Neural crest cell (in vitro differentiated cells): Measurements from ENCODE around the gene TUBGCP3. TPM values are rescaled to one million over a fixed set of nuclear protein-coding genes. Genes with fewer than 3 reads are reported as not detected.

Experiments
- DNase-seq: peaks from one replicate; pipeline ENCODE4 v3.0.0; 2021; ENCODE audit warnings: low read depth, mixed read lengths, low spot score
- H3K27ac Mint-ChIP-seq: one replicate; pipeline ENCODE4 v1.8.0; 2021; ENCODE audit warnings: mild to moderate bottlenecking, mixed read lengths; ENCODE audit not compliant: unreplicated experiment
- H3K27me3 Mint-ChIP-seq: 2 replicates; pipeline ENCODE4 v1.8.0; 2021; ENCODE audit warnings: low read depth, mild to moderate bottlenecking, mixed read lengths
- H3K36me3 Mint-ChIP-seq: 2 replicates; pipeline ENCODE4 v1.8.0; 2021; ENCODE audit warnings: low read depth, mild to moderate bottlenecking, mixed read lengths
- H3K4me1 Mint-ChIP-seq: 2 replicates; pipeline ENCODE4 v1.8.0; 2021; ENCODE audit warnings: mixed read lengths
- H3K4me3 Mint-ChIP-seq: one replicate; pipeline ENCODE4 v1.8.0; 2021; ENCODE audit warnings: mild to moderate bottlenecking, mixed read lengths
- H3K9me3 Mint-ChIP-seq: 2 replicates; pipeline ENCODE4 v1.8.0; 2021; ENCODE audit warnings: mixed read lengths
- total RNA-seq: library from RNA; stranded (reverse); gene quantifications from 2 replicates; pipeline ENCODE4 v1.2.1, GENCODE V29; 2021
- TF ChIP-seq, protein P1 (sequence below): fragments of 200-600 bp; sonication (generic); conservative IDR thresholded peaks from 2 replicates; pipeline ENCODE4 v1.5.0; 2021; ENCODE audit warnings: antibody characterized with exemption, mild to moderate bottlenecking

The TUBGCP3 gene
- total RNA-seq, 1 donor from 2014 or later, result 43.9 TPM

GRCh38 chr13:112451512-112452379 lies 136.2 kb downstream of the TUBGCP3 start:
- Mint-ChIP-seq H3K9me3 (no peaks in the 10 kb centered on the region), H3K4me3 (no peak overlapping the region), H3K27ac (peak overlapping the region; percentile 35), H3K36me3 (no peaks in the 10 kb centered on the region), H3K27me3 (no peaks in the 10 kb centered on the region), H3K4me1 (peaks cover 11% of the 10 kb centered on the region)
- DNase-seq, result no peak
- TF ChIP-seq, protein P1, sequence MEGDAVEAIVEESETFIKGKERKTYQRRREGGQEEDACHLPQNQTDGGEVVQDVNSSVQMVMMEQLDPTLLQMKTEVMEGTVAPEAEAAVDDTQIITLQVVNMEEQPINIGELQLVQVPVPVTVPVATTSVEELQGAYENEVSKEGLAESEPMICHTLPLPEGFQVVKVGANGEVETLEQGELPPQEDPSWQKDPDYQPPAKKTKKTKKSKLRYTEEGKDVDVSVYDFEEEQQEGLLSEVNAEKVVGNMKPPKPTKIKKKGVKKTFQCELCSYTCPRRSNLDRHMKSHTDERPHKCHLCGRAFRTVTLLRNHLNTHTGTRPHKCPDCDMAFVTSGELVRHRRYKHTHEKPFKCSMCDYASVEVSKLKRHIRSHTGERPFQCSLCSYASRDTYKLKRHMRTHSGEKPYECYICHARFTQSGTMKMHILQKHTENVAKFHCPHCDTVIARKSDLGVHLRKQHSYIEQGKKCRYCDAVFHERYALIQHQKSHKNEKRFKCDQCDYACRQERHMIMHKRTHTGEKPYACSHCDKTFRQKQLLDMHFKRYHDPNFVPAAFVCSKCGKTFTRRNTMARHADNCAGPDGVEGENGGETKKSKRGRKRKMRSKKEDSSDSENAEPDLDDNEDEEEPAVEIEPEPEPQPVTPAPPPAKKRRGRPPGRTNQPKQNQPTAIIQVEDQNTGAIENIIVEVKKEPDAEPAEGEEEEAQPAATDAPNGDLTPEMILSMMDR, result no peak

- no peaks in the 10 kb centered on the region for H3K36me3 Mint-ChIP-seq
- no peak for DNase-seq
Observed at GRCh38 chr13:112450904-112451240, 137.1 kb downstream of the TUBGCP3 start.

GRCh38 chr13:112450118-112450903 lies 137.6 kb downstream of the TUBGCP3 start:
- Mint-ChIP-seq H3K27me3 (no peaks in the 10 kb centered on the region), H3K4me1 (peaks cover 11% of the 10 kb centered on the region), H3K9me3 (no peaks in the 10 kb centered on the region), H3K27ac (no peak overlapping the region), H3K4me3 (no peak overlapping the region), H3K36me3 (no peaks in the 10 kb centered on the region)
- no peak for DNase-seq
- TF ChIP-seq, protein P1, result no peak

More at GRCh38 chr13:112450904-112451240, 137.1 kb downstream of the TUBGCP3 start:
- H3K27ac Mint-ChIP-seq, result no peak overlapping the region
- TF ChIP-seq, protein P1, result no peak
- H3K4me3 Mint-ChIP-seq, result no peak overlapping the region
- H3K9me3 Mint-ChIP-seq, result no peaks in the 10 kb centered on the region
- no peaks in the 10 kb centered on the region for H3K27me3 Mint-ChIP-seq
- peaks cover 11% of the 10 kb centered on the region for H3K4me1 Mint-ChIP-seq

DNA sequence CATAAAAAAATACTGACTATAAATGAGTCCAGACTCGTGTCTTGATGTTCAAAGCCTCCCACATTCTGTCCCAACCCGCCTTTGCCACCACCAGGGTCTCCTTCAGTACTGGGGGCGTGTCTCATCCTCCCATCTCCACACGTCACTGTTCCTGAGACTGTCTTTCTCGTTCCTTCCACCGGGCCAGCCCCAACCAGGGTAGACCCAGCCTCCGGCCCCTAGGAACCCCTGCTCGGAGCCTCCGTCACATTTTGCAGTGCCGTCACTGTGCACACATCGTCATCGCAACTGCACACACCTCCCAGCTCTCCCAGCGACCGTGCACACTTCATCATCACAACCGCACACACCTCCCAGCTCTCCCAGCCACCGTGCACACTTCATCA lies 138.4 kb downstream of the TUBGCP3 start:
- Mint-ChIP-seq H3K4me1 (peaks cover 11% of the 10 kb centered on the region), H3K4me3 (no peak overlapping the region), H3K27ac (no peak overlapping the region), H3K9me3 (no peaks in the 10 kb centered on the region), H3K27me3 (no peaks in the 10 kb centered on the region), H3K36me3 (no peaks in the 10 kb centered on the region)
- TF ChIP-seq, protein P1, result no peak
- no peak for DNase-seq

- Mint-ChIP-seq H3K9me3 (no peaks in the 10 kb centered on the region), H3K4me1 (peaks cover 14% of the 10 kb centered on the region), H3K27me3 (peaks cover 3% of the 10 kb centered on the region), H3K27ac (no peak overlapping the region), H3K36me3 (no peaks in the 10 kb centered on the region), H3K4me3 (no peak overlapping the region)
- TF ChIP-seq, protein P1, result no peak
- DNase-seq, result no peak
Observed at GRCh38 chr13:112448621-112449544, 139.1 kb downstream of the TUBGCP3 start.
